Right lobe of liver (tissue), 6 donors: ENCODE measurements around the gene SNRPA. TPM values are rescaled to one million over a fixed set of nuclear protein-coding genes. Genes with fewer than 3 reads are reported as not detected.

Source experiments
- ATAC-seq, 4 donors: fragments of 200-7000 bp; cut with Tn5 transposase; one replicate each; pipeline ENCODE4 v1.9.1; 2020; ENCODE audit warnings: mild to moderate bottlenecking in 4 of 4, moderate library complexity in 4 of 4
- DNase-seq, 3 donors: peaks; one replicate each; pipeline ENCODE4 v3.0.0-alpha.2; 2020
- H3K27ac ChIP-seq, 3 donors: fragments of 200-600 bp; one replicate each; pipeline ENCODE4 v1.8.0; 2022
- H3K27me3 ChIP-seq, 2 donors: fragments of 200-600 bp; one replicate each; pipeline ENCODE4 v1.8.0; 2022
- H3K36me3 ChIP-seq, 4 donors: fragments of 200-600 bp; sonication (generic) in 1 of 4; one replicate each; pipeline versions ENCODE4 v1.5.1 to v1.8.0; 2017 to 2022; ENCODE audit warnings: control low read depth in 1 of 4
- H3K4me1 ChIP-seq, 4 donors: fragments of 200-600 bp; sonication (generic) in 1 of 4; one replicate each; pipeline versions ENCODE4 v1.5.1 to v1.8.0; 2017 to 2022; ENCODE audit warnings: control low read depth in 1 of 4
- H3K4me3 ChIP-seq, 3 donors: fragments of 200-600 bp; one replicate each; pipeline ENCODE4 v1.8.0; 2022
- H3K9me3 ChIP-seq, 4 donors: fragments of 200-600 bp; sonication (generic) in 1 of 4; one replicate each; pipeline versions ENCODE4 v1.5.1 to v1.8.0; 2017 to 2022; ENCODE audit warnings: control low read depth in 1 of 4
- CTCF ChIP-seq, 4 donors: fragments of 200-600 bp in 3 of 4; fragments of 450-650 bp in 1 of 4; IDR thresholded peaks; one replicate each; pipeline versions ENCODE4 v1.5.1 to v1.8.0; 2016 to 2022; ENCODE audit warnings: antibody characterized with exemption in 4 of 4, mild to moderate bottlenecking in 2 of 4
- POLR2A ChIP-seq: fragments of 450-650 bp; IDR thresholded peaks from one replicate; pipeline ENCODE4 v1.6.1; 2017; ENCODE audit warnings: antibody characterized with exemption, mild to moderate bottlenecking
- WGBS: methylation state at CpG from one replicate; pipeline ENCODE4 v1.1.6; 2018; ENCODE audit warnings: low coverage, low lambda C conversion rate; ENCODE audit not compliant: insufficient coverage; ENCODE audit errors: missing lambda C conversion rate; 5-methylcytosine and 5-hydroxymethylcytosine counted together
- intact Hi-C, 2 donors: fragments of 100-400 bp; cut with DNase I; formaldehyde crosslinking; loops; one replicate each; pipeline versions ENCODE4 v1.11.2 to v1.14.1; 2022
- total RNA-seq, 6 experiments: library from RNA; depleted of rRNA in 2 of 6; stranded (reverse); fragments of >200 nt in 2 of 6; fragmentation: NEBNext Ultra II Directional in 3 of 6; extraction: Animal tissue kit (Norgen Biotek cat#: 25700) in 3 of 6; gene quantifications; one replicate each; pipeline versions ENCODE4 v1.1.0 to v1.2.4, GENCODE V29; 2016 to 2023
- donor health status: DM: no; HTN: yes; CAD: no.
- donor health status: DM: no; HTN: no; CAD: no.
- donor health status: DM: no; HTN: no; CAD: no.
- donor health status: DM: no; HTN: yes; CAD: no.
- donor health status: DM: no; HTN: yes; CAD: no.

The SNRPA gene
- total RNA-seq, 6 experiments from 2014 or later = 21.4 to 33.1 (median 24.7) TPM

DNA sequence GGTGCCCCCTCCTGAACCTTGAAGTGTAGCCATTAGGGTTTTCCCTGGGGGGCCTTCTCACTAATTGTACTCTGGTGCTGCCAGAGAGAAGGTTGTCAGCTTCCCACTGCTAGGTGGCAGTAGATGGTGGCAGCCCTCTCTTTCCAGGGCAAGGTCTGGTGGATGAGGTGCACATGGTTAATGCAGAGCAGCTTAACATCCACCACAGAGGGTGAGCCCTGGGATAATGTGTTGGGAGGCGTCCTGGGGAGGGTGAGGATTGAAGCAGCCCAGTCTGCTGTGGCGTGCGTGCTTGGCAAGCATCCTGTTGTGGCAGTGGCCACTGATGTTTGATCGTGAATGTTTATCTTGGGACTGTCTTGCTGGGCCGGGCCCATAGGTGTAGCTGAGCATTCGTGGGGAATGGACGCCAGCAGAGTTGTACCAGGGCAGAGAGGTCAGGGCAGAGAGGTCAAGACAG is 53.8 kb downstream of the SNRPA start:
- intact Hi-C loops = loop anchor here in 1 of 2 donors (10.0 kb wide), 1 partner anchor 140 kb away; no protein-coding TSS in a partner anchor
- H3K27me3 ChIP-seq = no peaks in the 10 kb centered on the region
- H3K4me1 ChIP-seq = peaks cover 0 to 62% (median 22%) of the 10 kb centered on the region in 4 donors
- H3K27ac ChIP-seq = peak overlapping the region; percentile 43 to 71 (median 58)
- WGBS = 4% methylated on average over 5 of the region's 7 CpGs
- ATAC-seq (peak; percentile 54 to 73 (median 68)), DNase-seq (peak; percentile 77 to 90 (median 90))
- TF ChIP-seq POLR2A = no peak
- TF ChIP-seq CTCF (IDR thresholded peaks at IDR 0.05) = peak in 3 of 4 donors; percentile 5 to 30 (median 25)
- no peak overlapping the region for H3K4me3 ChIP-seq
- no peaks in the 10 kb centered on the region for H3K9me3 ChIP-seq
- H3K36me3 ChIP-seq = peaks cover 0 to 32% (median 9%) of the 10 kb centered on the region in 4 donors

- intact Hi-C loops = loop anchor here in 1 of 2 donors (10.0 kb wide), 1 partner anchor 141 kb away; no protein-coding TSS in a partner anchor
- DNase-seq (peak in 2 of 3 donors; percentile 63 to 73), ATAC-seq (peak; percentile 10 to 43 (median 15))
- peaks cover 0 to 57% (median 22%) of the 10 kb centered on the region in 4 donors for H3K4me1 ChIP-seq
- H3K27me3 ChIP-seq = no peaks in the 10 kb centered on the region
- WGBS = 60% methylated on average over 1 of the region's 2 CpGs
- H3K4me3 ChIP-seq = no peak overlapping the region
- no peaks in the 10 kb centered on the region for H3K9me3 ChIP-seq
- H3K36me3 ChIP-seq = peaks cover 0 to 32% (median 9%) of the 10 kb centered on the region in 4 donors
- peak overlapping the region; percentile 43 to 71 (median 58) for H3K27ac ChIP-seq
- TF ChIP-seq CTCF (IDR thresholded peaks at IDR 0.05) = no peak
- TF ChIP-seq POLR2A = no peak
These were observed 54.4 kb downstream of the SNRPA start for GRCh38 chr19:40805258-40805868.

- H3K4me3 ChIP-seq = no peak overlapping the region
- no peaks in the 10 kb centered on the region for H3K9me3 ChIP-seq
- H3K36me3 ChIP-seq = peaks cover 0 to 26% (median 9%) of the 10 kb centered on the region in 4 donors
- H3K4me1 ChIP-seq = peaks cover 0 to 47% (median 22%) of the 10 kb centered on the region in 4 donors
- intact Hi-C loops = loop anchor here in 1 of 2 donors (10.0 kb wide), 1 partner anchor 142 kb away; no protein-coding TSS in a partner anchor
- peak; percentile 66 to 70 (median 69) for DNase-seq
- 38% methylated on average over 4 of the region's 26 CpGs for WGBS
- peak overlapping the region in 2 of 3 donors; percentile 2 to 41 for H3K27ac ChIP-seq
- TF ChIP-seq POLR2A (no peak), CTCF (IDR thresholded peaks at IDR 0.05) (peak; percentile 41 to 67 (median 56))
- peak; percentile 17 to 40 (median 20) for ATAC-seq
- H3K27me3 ChIP-seq = no peaks in the 10 kb centered on the region
These were observed 55.6 kb downstream of the SNRPA start for GRCh38 chr19:40806423-40807146.

DNA sequence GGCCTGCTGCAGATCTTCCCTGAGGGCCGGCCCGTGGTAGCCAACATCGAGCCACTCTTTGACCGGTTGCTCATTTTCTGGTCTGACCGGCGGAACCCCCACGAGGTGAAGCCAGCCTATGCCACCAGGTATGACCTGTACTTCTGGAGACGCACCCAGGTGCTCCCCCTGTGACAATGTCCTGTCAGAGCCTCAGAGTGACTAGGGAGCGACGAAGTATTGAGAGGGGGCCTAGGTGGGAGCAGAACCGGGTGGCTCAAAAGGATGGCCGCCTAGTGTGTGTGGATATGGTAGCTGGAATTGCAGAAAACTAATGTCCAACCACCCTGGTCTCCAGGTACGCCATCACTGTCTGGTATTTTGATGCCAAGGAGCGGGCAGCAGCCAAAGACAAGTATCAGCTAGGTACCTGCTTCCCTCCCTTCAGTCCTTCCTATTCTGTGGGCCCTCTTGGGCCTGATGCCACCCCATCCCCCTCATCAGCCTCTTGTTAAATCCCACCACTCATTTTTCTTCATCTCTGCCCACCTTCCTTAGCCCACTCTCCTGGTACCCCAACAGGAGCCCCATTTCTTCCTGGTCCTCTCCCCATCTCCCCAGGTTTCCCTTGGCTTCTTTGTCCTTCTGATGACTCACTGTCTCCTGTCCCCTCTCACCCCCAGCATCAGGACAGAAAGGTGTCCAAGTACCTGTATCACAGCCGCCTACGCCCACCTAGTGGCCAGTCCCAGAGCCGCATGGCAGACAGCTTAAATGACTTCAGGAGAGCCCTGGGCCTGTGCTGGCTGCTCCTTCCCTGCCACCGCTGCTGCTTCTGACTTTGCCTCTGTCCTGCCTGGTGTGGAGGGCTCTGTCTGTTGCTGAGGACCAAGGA is 56.4 kb downstream of the SNRPA start:
- Histone ChIP-seq H3K27ac (peak overlapping the region in 1 of 3 donors; percentile 2), H3K27me3 (no peaks in the 10 kb centered on the region), H3K4me3 (no peak overlapping the region), H3K36me3 (peaks cover 0 to 26% (median 9%) of the 10 kb centered on the region in 4 donors), H3K4me1 (peaks cover 0 to 39% (median 18%) of the 10 kb centered on the region in 4 donors), H3K9me3 (no peaks in the 10 kb centered on the region)
- no peak for ATAC-seq
- TF ChIP-seq CTCF (IDR thresholded peaks at IDR 0.05) (peak; percentile 13 to 23 (median 19)), POLR2A (no peak)
- 70% methylated on average over 7 of the region's 18 CpGs for WGBS
- DNase-seq = peak in 1 of 3 donors; percentile 56
- intact Hi-C loops = loop anchor here in 1 of 2 donors (10.0 kb wide), 1 partner anchor 143 kb away; no protein-coding TSS in a partner anchor
